Esophagus squamous epithelium (tissue), 5 donors: ENCODE results near the gene MICOS13. TPM values are rescaled to one million over a fixed set of nuclear protein-coding genes. Genes with fewer than 3 reads are reported as not detected.
A peak's percentile ranks its signal among the peaks of the same experiment; 100 is the strongest.

Experiments used
- DNase-seq: peaks from one replicate; lab custom pipeline; 2025; lab: John Stamatoyannopoulos, UW
- H3K27ac ChIP-seq, 4 donors: fragments of 200-600 bp; sonication (generic); one replicate each; pipeline ENCODE4 v1.5.1; 2016 to 2019; ENCODE audit warnings: mild to moderate bottlenecking in 1 of 4
- H3K27me3 ChIP-seq, 4 donors: fragments of 200-600 bp; sonication (generic); 1 replicate in 3 of 4; 2 replicates in 1 of 4; pipeline versions ENCODE4 v1.5.1 to v1.6.0; 2017 to 2021; ENCODE audit warnings: antibody characterized with exemption in 1 of 4
- H3K36me3 ChIP-seq, 3 donors: fragments of 200-600 bp; sonication (generic); one replicate each; pipeline ENCODE4 v1.5.1; 2016 to 2019
- H3K4me1 ChIP-seq, 3 donors: fragments of 200-600 bp; sonication (generic); one replicate each; pipeline ENCODE4 v1.5.1; 2017 to 2019
- H3K4me3 ChIP-seq, 4 donors: fragments of 200-600 bp; sonication (generic); 1 replicate in 3 of 4; 2 replicates in 1 of 4; pipeline ENCODE4 v1.5.1; 2016 to 2019; ENCODE audit warnings: mild to moderate bottlenecking in 2 of 4, moderate library complexity in 1 of 4
- H3K9me3 ChIP-seq, 3 donors: fragments of 200-600 bp; sonication (generic); one replicate each; pipeline ENCODE4 v1.5.1; 2016 to 2019
- CTCF ChIP-seq, 6 experiments: fragments of 450-650 bp in 4 of 6; fragments of 200-600 bp in 2 of 6; sonication (generic) in 2 of 6; IDR thresholded peaks; one replicate each; pipeline ENCODE4 v1.5.1; 2016 to 2019; ENCODE audit warnings: antibody characterized with exemption in 6 of 6, mild to moderate bottlenecking in 4 of 6, moderate library complexity in 4 of 6
- POLR2A ChIP-seq, 4 donors: fragments of 450-650 bp; IDR thresholded peaks; one replicate each; pipeline ENCODE4 v1.6.1; 2017; ENCODE audit warnings: antibody characterized with exemption in 4 of 4, mild to moderate bottlenecking in 4 of 4, moderate library complexity in 3 of 4
- WGBS, 2 donors: methylation state at CpG; one replicate each; pipeline ENCODE4 v1.1.5; 2018; 5-methylcytosine and 5-hydroxymethylcytosine counted together
- intact Hi-C: fragments of 100-400 bp; cut with DNase I; formaldehyde crosslinking; loops from one replicate; pipeline ENCODE4 v1.15.0; 2022
- total RNA-seq, 4 donors: library from RNA; depleted of rRNA; stranded (reverse); fragments of >200 nt; gene quantifications; one replicate each; pipeline ENCODE4 v1.1.0, GENCODE V29; 2016
- donor health status: DM: yes; HTN: yes; CAD: no.

The MICOS13 gene
- total RNA-seq, 4 donors from 2014 or later, result 34.0 to 76.3 (median 48.8) TPM

DNA sequence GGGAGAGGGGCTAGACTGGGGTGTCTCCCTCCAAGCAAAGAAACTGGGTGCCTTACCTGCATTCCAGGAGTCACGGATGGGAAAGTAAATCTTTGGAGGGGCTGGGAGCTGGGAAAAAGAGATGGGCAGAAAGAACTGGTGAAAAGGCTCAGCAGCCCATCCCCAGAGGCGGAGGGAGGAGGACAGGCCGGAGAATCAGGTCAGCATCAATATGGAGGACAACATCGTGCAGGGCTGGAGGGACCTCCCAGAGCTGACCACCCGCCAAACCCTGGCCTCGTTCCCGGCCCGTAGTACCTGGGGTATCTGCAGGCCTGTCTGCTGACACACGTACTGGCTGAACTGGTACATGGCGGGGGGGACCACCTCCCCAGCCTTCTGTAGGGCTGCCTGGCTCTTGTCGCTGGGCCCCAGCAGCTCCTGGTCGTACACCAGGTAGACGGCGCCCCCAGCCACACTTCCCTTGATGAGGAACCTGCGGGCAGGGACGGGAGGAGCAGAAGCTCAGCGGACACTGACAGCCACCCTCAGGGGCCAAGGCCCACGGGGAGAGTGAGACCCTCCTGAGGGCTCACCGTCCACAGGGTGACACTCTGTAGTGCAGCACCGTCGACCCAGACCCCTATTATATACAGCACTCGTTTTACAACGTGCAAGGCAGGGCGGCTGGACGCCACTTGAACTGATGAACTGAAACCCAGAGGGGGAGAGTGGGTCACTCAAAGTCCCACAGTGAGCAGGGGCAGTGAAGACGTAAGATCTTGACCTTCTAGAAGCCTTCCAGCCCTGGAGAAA is 830 bp downstream of the MICOS13 start:
- H3K4me1 ChIP-seq, result peaks cover 5 to 24% (median 12%) of the 10 kb centered on the region in 3 donors
- TF ChIP-seq CTCF (IDR thresholded peaks at IDR 0.05) (no peak), POLR2A (IDR thresholded peaks at IDR 0.05) (no peak)
- DNase-seq, result no peak
- 20 to 40% methylated on average over 5 to 10 of the region's 26 CpGs for WGBS, 2 donors
- H3K27ac ChIP-seq, result peak overlapping the region; percentile 90 to 97 (median 92)
- H3K36me3 ChIP-seq, result peaks cover 0 to 12% (median 0%) of the 10 kb centered on the region in 3 donors
- H3K27me3 ChIP-seq, result no peaks in the 10 kb centered on the region
- intact Hi-C loops, result loop anchor here (10.0 kb wide), 1 partner anchor 55 kb away; the partner anchor contains the start of genes SAFB and SAFB2
- peak overlapping the region; percentile 85 to 96 (median 92) for H3K4me3 ChIP-seq
- H3K9me3 ChIP-seq, result no peaks in the 10 kb centered on the region

DNA sequence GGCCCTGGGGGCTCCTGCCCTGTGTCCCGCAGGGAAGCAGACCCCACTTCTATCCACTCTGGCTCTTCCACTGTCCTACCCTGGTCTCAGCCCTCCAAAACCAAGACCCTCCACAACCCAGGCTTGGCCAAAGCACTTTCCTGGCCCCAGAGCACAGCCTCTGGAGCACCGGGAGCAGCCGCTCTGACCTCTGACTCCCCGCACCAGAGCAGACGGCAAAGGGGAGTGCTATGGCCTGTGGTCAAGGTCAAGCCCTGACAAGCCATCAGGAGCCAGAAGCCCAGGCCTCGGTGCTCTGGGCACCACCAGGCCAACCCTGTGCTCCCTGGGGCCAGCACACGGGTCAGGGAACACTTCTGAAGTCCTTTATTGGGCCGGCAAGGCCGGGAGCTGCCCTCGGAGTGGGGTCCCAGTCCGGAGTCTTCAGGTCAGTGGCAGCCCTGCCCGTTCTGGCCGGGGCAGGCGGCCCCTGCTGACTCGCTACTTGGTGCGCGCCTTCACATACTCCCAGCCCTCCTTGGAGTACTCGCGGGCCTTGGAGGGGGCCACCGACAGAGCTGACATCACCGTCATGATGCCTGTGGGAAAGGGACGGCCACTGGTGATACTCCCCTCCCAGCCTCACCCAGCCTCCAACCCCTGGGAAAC is 2.1 kb downstream of the MICOS13 start:
- no peak overlapping the region for H3K4me3 ChIP-seq
- peaks cover 0 to 12% (median 0%) of the 10 kb centered on the region in 3 donors for H3K36me3 ChIP-seq
- 67 to 80% methylated on average over 1 to 2 of the region's 22 CpGs for WGBS, 2 donors
- H3K4me1 ChIP-seq, result peaks cover 5 to 24% (median 12%) of the 10 kb centered on the region in 3 donors
- intact Hi-C loops, result no loop called here
- no peak for TF ChIP-seq POLR2A (IDR thresholded peaks at IDR 0.05)
- no peak for TF ChIP-seq CTCF (IDR thresholded peaks at IDR 0.05)
- no peaks in the 10 kb centered on the region for H3K9me3 ChIP-seq
- no peak overlapping the region for H3K27ac ChIP-seq
- no peak for DNase-seq
- H3K27me3 ChIP-seq, result no peaks in the 10 kb centered on the region

- no peak for TF ChIP-seq POLR2A (IDR thresholded peaks at IDR 0.05)
- no peak for TF ChIP-seq CTCF (IDR thresholded peaks at IDR 0.05)
- DNase-seq, result no peak
- WGBS, 2 donors, result 86% methylated on average over 1 to 3 of the region's 9 CpGs
Measured at GRCh38 chr19:5677580-5677979, 2.7 kb downstream of the MICOS13 start.

DNA sequence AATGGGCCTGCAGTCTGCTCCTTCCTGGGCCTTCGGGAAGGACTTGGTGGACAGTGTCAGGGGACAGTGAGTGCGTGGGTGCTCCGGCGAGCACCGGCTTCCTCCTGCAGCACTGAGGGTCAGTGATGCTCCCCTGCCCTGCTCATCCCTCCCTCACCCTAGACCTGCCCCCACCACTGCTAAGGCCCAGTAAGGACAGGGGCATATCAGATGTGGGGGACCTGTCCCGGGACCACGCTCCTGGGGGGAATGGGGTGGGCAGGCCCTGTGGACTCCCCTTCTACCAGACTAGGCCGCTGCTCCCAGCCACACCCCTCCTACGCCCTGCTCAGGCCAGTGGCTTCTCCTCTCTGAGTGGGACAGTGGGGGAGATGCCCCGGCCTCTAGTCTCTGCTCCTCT is 3.2 kb downstream of the MICOS13 start:
- 87% methylated on average over 3 of the region's 10 CpGs; no CpG with 5 or more reads in 1 of the 2 donors for WGBS, 2 donors
- no peaks in the 10 kb centered on the region for H3K9me3 ChIP-seq
- TF ChIP-seq CTCF (IDR thresholded peaks at IDR 0.05), result no peak
- TF ChIP-seq POLR2A (IDR thresholded peaks at IDR 0.05), result no peak
- intact Hi-C loops, result no loop called here
- no peaks in the 10 kb centered on the region for H3K27me3 ChIP-seq
- DNase-seq, result no peak
- H3K4me3 ChIP-seq, result no peak overlapping the region
- H3K27ac ChIP-seq, result no peak overlapping the region
- peaks cover 0 to 12% (median 0%) of the 10 kb centered on the region in 3 donors for H3K36me3 ChIP-seq
- H3K4me1 ChIP-seq, result peaks cover 5 to 24% (median 12%) of the 10 kb centered on the region in 3 donors

More at GRCh38 chr19:5677580-5677979, 2.7 kb downstream of the MICOS13 start:
- H3K4me3 ChIP-seq, result no peak overlapping the region
- no peaks in the 10 kb centered on the region for H3K9me3 ChIP-seq
- no peaks in the 10 kb centered on the region for H3K27me3 ChIP-seq
- H3K4me1 ChIP-seq, result peaks cover 5 to 24% (median 12%) of the 10 kb centered on the region in 3 donors
- intact Hi-C loops, result no loop called here
- no peak overlapping the region for H3K27ac ChIP-seq
- peaks cover 0 to 12% (median 0%) of the 10 kb centered on the region in 3 donors for H3K36me3 ChIP-seq

DNA sequence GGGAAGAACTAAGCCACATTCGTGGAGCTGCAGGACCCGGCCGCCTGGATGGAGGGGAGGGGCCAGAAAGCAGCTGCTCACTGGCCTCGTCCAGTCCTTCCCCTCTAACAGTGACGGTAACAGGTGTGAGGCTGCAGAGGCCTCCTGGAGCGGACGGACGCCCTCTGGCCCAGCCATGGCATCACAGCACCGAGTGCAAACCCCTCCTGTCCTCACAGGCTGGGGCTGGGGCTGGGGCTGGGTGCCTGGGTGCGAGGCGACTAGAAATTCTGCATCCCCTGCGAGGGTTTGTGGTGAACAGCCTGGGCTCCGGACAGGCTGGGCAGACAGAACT is 3.6 kb downstream of the MICOS13 start:
- 80% methylated on average over 1 of the region's 13 CpGs; no CpG with 5 or more reads in 1 of the 2 donors for WGBS, 2 donors

More for the DNA sequence above, 3.6 kb downstream of the MICOS13 start:
- TF ChIP-seq CTCF (IDR thresholded peaks at IDR 0.05), result no peak
- no peak for TF ChIP-seq POLR2A (IDR thresholded peaks at IDR 0.05)
- DNase-seq, result no peak
- Histone ChIP-seq H3K4me1 (peaks cover 5 to 24% (median 12%) of the 10 kb centered on the region in 3 donors), H3K36me3 (peaks cover 0 to 12% (median 0%) of the 10 kb centered on the region in 3 donors), H3K4me3 (no peak overlapping the region), H3K9me3 (no peaks in the 10 kb centered on the region), H3K27ac (no peak overlapping the region), H3K27me3 (no peaks in the 10 kb centered on the region)
- intact Hi-C loops, result no loop called here
